ENCODE measurements around the gene SMAD3. TPM values are rescaled to one million over a fixed set of nuclear protein-coding genes. Genes with fewer than 3 reads are reported as not detected.

Gene SMAD3
- total RNA-seq, 1 donor from 2014 or later = 35.6 TPM

Other genes starting within 250 kb of the SMAD3 start
- 34.7 TPM for gene AAGAB, start 189.1 kb downstream of the SMAD3 start, total RNA-seq
- 1.4 TPM for gene IQCH, start 189.2 kb downstream of the SMAD3 start, total RNA-seq

Data from esophagus mucosa (tissue), 1 donor.